ENCODE data around the gene GNB1L. TPM values are rescaled to one million over a fixed set of nuclear protein-coding genes. Genes with fewer than 3 reads are reported as not detected.

The GNB1L gene
- total and polyA plus RNA-seq, 2 of the 13 experiments (the other 11 are each of a cell fraction or from before 2014, with no cell fraction given): 2.5 to 7.4 TPM

DNA sequence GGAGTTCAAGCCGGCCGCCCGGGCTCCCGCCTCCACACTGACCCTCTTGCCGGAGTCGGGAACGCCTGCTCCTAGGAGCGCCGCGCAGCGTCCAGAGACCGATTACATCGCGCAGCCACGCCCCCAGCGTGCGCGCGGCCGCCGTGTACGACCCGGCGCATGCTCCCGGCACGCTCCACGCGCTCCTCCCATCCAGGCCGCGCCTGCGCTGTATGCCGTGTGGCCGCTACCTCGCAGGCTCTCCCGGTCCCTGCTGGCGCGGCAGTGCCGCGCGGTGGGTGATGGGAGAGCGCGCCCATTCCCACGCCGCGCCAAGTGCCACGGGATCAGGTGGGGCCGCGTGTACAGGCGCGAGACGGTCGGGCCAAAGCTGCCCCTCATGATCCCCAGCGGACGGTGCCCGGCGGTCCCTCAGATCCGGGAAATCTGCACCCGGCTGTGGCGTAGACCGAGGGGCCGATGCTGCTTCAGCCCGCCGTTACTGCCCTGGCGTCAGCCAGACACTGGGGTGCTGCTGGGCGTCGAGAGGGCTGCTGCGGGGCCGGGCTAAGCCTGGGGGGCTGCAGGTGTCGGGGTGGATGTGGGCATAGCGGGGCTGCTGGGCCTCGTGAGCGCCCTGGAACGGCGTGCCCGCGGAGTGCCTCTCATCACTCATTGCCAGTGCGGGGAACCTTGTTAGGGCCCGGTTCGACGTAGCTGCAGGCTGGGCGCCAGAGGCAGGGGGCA, at the start of gene GNB1L, which contains the start of gene RTL10 (continued):
- TF ChIP-seq, protein P1, sequence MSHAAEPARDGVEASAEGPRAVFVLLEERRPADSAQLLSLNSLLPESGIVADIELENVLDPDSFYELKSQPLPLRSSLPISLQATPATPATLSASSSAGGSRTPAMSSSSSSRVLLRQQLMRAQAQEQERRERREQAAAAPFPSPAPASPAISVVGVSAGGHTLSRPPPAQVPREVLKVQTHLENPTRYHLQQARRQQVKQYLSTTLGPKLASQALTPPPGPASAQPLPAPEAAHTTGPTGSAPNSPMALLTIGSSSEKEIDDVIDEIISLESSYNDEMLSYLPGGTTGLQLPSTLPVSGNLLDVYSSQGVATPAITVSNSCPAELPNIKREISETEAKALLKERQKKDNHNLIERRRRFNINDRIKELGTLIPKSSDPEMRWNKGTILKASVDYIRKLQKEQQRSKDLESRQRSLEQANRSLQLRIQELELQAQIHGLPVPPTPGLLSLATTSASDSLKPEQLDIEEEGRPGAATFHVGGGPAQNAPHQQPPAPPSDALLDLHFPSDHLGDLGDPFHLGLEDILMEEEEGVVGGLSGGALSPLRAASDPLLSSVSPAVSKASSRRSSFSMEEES (CRISPR knock-in tag; IDR thresholded peaks at IDR 0.05): no peak; the same call in 1 of the 2 replicates
- TF ChIP-seq CHCHD3 (CRISPR knock-in tag; IDR thresholded peaks at IDR 0.05) (peak; percentile 94; the same call in 1 of the 2 replicates), NAIF1 (CRISPR knock-in tag; IDR thresholded peaks at IDR 0.05; ENCODE audit: borderline replicate concordance) (no peak), ZNF326 (CRISPR knock-in tag; IDR thresholded peaks at IDR 0.05; ENCODE audit: borderline replicate concordance) (no peak), ZNF124 (CRISPR knock-in tag; IDR thresholded peaks at IDR 0.05) (peak; percentile 72), BHLHE40 (IDR thresholded peaks at IDR 0.05; ENCODE audit: low read length) (peak; percentile 67), CHD4 (IDR thresholded peaks at IDR 0.05; ENCODE audit: borderline replicate concordance, low read length) (no peak), ATF7 (IDR thresholded peaks at IDR 0.05) (no peak), ATF7 (CRISPR knock-in tag; IDR thresholded peaks at IDR 0.05) (peak; percentile 77), SALL1 (CRISPR knock-in tag; IDR thresholded peaks at IDR 0.05) (peak; percentile 85), MXD4 (CRISPR knock-in tag; IDR thresholded peaks at IDR 0.05) (no peak; the same call in 1 of the 2 replicates), KMT2B (CRISPR knock-in tag; IDR thresholded peaks at IDR 0.05) (no peak), MEF2D (CRISPR knock-in tag; IDR thresholded peaks at IDR 0.05) (peak; percentile 61), MTERF4 (CRISPR knock-in tag; IDR thresholded peaks at IDR 0.05) (peak; percentile 78; the same call in 1 of the 2 replicates), TARDBP (CRISPR knock-in tag; IDR thresholded peaks at IDR 0.05) (peak; percentile 62)
- TF ChIP-seq, protein P2, sequence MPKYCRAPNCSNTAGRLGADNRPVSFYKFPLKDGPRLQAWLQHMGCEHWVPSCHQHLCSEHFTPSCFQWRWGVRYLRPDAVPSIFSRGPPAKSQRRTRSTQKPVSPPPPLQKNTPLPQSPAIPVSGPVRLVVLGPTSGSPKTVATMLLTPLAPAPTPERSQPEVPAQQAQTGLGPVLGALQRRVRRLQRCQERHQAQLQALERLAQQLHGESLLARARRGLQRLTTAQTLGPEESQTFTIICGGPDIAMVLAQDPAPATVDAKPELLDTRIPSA (CRISPR knock-in tag; IDR thresholded peaks at IDR 0.05; ENCODE audit: borderline replicate concordance): peak; percentile 4; the same call in 1 of the 2 replicates
- TF ChIP-seq, protein P3, sequence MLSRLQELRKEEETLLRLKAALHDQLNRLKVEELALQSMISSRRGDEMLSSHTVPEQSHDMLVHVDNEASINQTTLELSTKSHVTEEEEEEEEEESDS (CRISPR knock-in tag; IDR thresholded peaks at IDR 0.05; ENCODE audit: borderline replicate concordance): no peak
- TF ChIP-seq, protein P4, sequence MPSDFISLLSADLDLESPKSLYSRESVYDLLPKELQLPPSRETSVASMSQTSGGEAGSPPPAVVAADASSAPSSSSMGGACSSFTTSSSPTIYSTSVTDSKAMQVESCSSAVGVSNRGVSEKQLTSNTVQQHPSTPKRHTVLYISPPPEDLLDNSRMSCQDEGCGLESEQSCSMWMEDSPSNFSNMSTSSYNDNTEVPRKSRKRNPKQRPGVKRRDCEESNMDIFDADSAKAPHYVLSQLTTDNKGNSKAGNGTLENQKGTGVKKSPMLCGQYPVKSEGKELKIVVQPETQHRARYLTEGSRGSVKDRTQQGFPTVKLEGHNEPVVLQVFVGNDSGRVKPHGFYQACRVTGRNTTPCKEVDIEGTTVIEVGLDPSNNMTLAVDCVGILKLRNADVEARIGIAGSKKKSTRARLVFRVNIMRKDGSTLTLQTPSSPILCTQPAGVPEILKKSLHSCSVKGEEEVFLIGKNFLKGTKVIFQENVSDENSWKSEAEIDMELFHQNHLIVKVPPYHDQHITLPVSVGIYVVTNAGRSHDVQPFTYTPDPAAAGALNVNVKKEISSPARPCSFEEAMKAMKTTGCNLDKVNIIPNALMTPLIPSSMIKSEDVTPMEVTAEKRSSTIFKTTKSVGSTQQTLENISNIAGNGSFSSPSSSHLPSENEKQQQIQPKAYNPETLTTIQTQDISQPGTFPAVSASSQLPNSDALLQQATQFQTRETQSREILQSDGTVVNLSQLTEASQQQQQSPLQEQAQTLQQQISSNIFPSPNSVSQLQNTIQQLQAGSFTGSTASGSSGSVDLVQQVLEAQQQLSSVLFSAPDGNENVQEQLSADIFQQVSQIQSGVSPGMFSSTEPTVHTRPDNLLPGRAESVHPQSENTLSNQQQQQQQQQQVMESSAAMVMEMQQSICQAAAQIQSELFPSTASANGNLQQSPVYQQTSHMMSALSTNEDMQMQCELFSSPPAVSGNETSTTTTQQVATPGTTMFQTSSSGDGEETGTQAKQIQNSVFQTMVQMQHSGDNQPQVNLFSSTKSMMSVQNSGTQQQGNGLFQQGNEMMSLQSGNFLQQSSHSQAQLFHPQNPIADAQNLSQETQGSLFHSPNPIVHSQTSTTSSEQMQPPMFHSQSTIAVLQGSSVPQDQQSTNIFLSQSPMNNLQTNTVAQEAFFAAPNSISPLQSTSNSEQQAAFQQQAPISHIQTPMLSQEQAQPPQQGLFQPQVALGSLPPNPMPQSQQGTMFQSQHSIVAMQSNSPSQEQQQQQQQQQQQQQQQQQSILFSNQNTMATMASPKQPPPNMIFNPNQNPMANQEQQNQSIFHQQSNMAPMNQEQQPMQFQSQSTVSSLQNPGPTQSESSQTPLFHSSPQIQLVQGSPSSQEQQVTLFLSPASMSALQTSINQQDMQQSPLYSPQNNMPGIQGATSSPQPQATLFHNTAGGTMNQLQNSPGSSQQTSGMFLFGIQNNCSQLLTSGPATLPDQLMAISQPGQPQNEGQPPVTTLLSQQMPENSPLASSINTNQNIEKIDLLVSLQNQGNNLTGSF (CRISPR knock-in tag; IDR thresholded peaks at IDR 0.05): no peak; the same call in 1 of the 2 replicates
- TF ChIP-seq, protein P5, sequence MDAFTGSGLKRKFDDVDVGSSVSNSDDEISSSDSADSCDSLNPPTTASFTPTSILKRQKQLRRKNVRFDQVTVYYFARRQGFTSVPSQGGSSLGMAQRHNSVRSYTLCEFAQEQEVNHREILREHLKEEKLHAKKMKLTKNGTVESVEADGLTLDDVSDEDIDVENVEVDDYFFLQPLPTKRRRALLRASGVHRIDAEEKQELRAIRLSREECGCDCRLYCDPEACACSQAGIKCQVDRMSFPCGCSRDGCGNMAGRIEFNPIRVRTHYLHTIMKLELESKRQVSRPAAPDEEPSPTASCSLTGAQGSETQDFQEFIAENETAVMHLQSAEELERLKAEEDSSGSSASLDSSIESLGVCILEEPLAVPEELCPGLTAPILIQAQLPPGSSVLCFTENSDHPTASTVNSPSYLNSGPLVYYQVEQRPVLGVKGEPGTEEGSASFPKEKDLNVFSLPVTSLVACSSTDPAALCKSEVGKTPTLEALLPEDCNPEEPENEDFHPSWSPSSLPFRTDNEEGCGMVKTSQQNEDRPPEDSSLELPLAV (CRISPR knock-in tag; conservative IDR thresholded peaks at IDR 0.05; ENCODE audit: low read depth): 0 out of 2 replicates have a peak, but pooled peaks have one; percentile 65

Data from HepG2 (cell line).